ENCODE results near the gene MCF2L2. TPM values are rescaled to one million over a fixed set of nuclear protein-coding genes. Genes with fewer than 3 reads are reported as not detected.

Gene MCF2L2
- total RNA-seq, 1 donor from 2014 or later, result 1.2 TPM

- H3K36me3 ChIP-seq, result no peaks in the 10 kb centered on the region
- peaks cover 7% of the 10 kb centered on the region for H3K4me1 ChIP-seq
- TF ChIP-seq CTCF (IDR thresholded peaks at IDR 0.05), result no peak
- no peak for DNase-seq
- no peaks in the 10 kb centered on the region for H3K9me3 ChIP-seq
- no peak overlapping the region for H3K4me3 ChIP-seq
- no peak overlapping the region for H3K27ac ChIP-seq
- no peaks in the 10 kb centered on the region for H3K27me3 ChIP-seq
- ATAC-seq, result no peak
- intact Hi-C loops (cut with DNase I), result loop anchor here (5.0 kb wide), 1 partner anchor 199 kb away; no protein-coding TSS in a partner anchor
These were observed 46.7 kb downstream of the MCF2L2 start for GRCh38 chr3:183381673-183382072.

GRCh38 chr3:183381179-183381578, 47.2 kb downstream of the MCF2L2 start:
- Histone ChIP-seq H3K9me3 (no peaks in the 10 kb centered on the region), H3K4me1 (peaks cover 7% of the 10 kb centered on the region), H3K27me3 (no peaks in the 10 kb centered on the region), H3K36me3 (no peaks in the 10 kb centered on the region), H3K27ac (no peak overlapping the region), H3K4me3 (no peak overlapping the region)
- DNase-seq (no peak), ATAC-seq (peak; percentile 82)
- TF ChIP-seq CTCF (IDR thresholded peaks at IDR 0.05), result no peak
- intact Hi-C loops (cut with DNase I), result loop anchor here (5.0 kb wide), 1 partner anchor 199 kb away; no protein-coding TSS in a partner anchor

GRCh38 chr3:183378951-183379350, 49.5 kb downstream of the MCF2L2 start:
- no peak overlapping the region for H3K27ac ChIP-seq
- no peaks in the 10 kb centered on the region for H3K27me3 ChIP-seq
- H3K9me3 ChIP-seq, result no peaks in the 10 kb centered on the region
- ATAC-seq, result no peak
- DNase-seq, result no peak
- H3K36me3 ChIP-seq, result no peaks in the 10 kb centered on the region
- H3K4me1 ChIP-seq, result no peaks in the 10 kb centered on the region
- H3K4me3 ChIP-seq, result no peak overlapping the region
- intact Hi-C loops (cut with DNase I), result loop anchor here (5.0 kb wide), 1 partner anchor 257 kb away; no protein-coding TSS in a partner anchor
- no peak for TF ChIP-seq CTCF (IDR thresholded peaks at IDR 0.05)

DNA sequence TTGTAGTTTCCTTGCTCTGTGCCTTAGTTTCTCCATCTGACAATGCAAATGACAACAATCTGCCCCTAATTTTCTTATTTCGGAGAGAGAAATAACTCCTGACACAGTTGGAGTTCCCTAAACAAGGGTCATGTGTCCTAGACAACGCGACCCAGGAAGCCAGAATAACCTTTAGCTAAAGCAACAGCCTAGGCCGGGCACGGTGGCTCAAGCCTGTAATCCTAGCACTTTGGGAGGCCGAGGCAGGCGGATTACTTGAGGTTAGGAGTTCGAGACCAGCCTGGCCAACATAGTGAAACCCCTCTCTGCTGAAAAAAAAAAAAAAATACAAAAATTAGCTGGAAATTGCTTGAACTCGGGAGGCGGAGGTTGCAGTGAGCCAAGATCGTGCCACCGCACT, 49.9 kb downstream of the MCF2L2 start:
- no peaks in the 10 kb centered on the region for H3K4me1 ChIP-seq
- no peak overlapping the region for H3K4me3 ChIP-seq
- peak; percentile 64 for DNase-seq
- TF ChIP-seq CTCF (IDR thresholded peaks at IDR 0.05), result no peak
- intact Hi-C loops (cut with DNase I), result loop anchor here (5.0 kb wide), 1 partner anchor 256 kb away; no protein-coding TSS in a partner anchor
- no peak overlapping the region for H3K27ac ChIP-seq
- no peak for ATAC-seq
- no peaks in the 10 kb centered on the region for H3K27me3 ChIP-seq
- no peaks in the 10 kb centered on the region for H3K36me3 ChIP-seq
- no peaks in the 10 kb centered on the region for H3K9me3 ChIP-seq

GRCh38 chr3:183378008-183378407, 50.4 kb downstream of the MCF2L2 start:
- H3K36me3 ChIP-seq, result no peaks in the 10 kb centered on the region
- peak overlapping the region; percentile 19 for H3K27ac ChIP-seq
- intact Hi-C loops (cut with DNase I), result loop anchor here (5.0 kb wide), 1 partner anchor 256 kb away; no protein-coding TSS in a partner anchor
- H3K27me3 ChIP-seq, result no peaks in the 10 kb centered on the region
- ATAC-seq, result no peak
- no peak for TF ChIP-seq CTCF (IDR thresholded peaks at IDR 0.05)
- no peak for DNase-seq
- no peaks in the 10 kb centered on the region for H3K4me1 ChIP-seq
- H3K4me3 ChIP-seq, result no peak overlapping the region
- no peaks in the 10 kb centered on the region for H3K9me3 ChIP-seq

Measured in upper lobe of right lung (tissue), 1 donor.